ENCODE measurements around the gene TECTB.

Gene TECTB

GRCh38 chr10:112283100-112283499 lies at the start of gene TECTB:
Gene TECTB, plus strand, starts transcription at chr10:112283400. Its CDS starts 335 bp downstream, at chr10:112283735.
- Histone ChIP-seq H3K9ac (no peak within 1 kb of the TSS), H4K20me1 (ENCODE audit: insufficient read depth) (no peaks in the 10 kb centered on the region), H3K79me2 (ENCODE audit: insufficient read depth, low read depth) (no peaks in the 10 kb centered on the region), H3K4me1 (ENCODE audit: low read depth, poor library complexity, severe bottlenecking) (no peaks in the 10 kb centered on the region), H3K4me3 (IDR thresholded peaks at IDR 0.05; ENCODE audit: insufficient read depth, low read depth, low read length) (no peak within 1 kb of the TSS), H3K36me3 (ENCODE audit: insufficient read depth) (no peaks in the 10 kb centered on the region), H3K27me3 (ENCODE audit: insufficient read depth, low read depth) (no peaks in the 10 kb centered on the region), H2AFZ (ENCODE audit: low read depth) (no peak within 1 kb of the TSS), H3K4me2 (no peak within 1 kb of the TSS), H3K27ac (no peak within 1 kb of the TSS)
- no peak for TF ChIP-seq CTCF (conservative IDR thresholded peaks at IDR 0.05; ENCODE audit: low read depth, low read length)

GRCh38 chr10:112235141-112235540 lies 48.1 kb upstream of the TECTB start:
- H3K4me1 ChIP-seq (ENCODE audit: low read depth, poor library complexity, severe bottlenecking) = no peaks in the 10 kb centered on the region
- no peak for TF ChIP-seq CTCF (conservative IDR thresholded peaks at IDR 0.05; ENCODE audit: low read depth, low read length)
- H3K9ac ChIP-seq = no peak overlapping the region
- no peak overlapping the region for H3K4me2 ChIP-seq
- no peak overlapping the region for H3K4me3 ChIP-seq (IDR thresholded peaks at IDR 0.05; ENCODE audit: insufficient read depth, low read depth, low read length)
- no peaks in the 10 kb centered on the region for H3K27me3 ChIP-seq (ENCODE audit: insufficient read depth, low read depth)
- H4K20me1 ChIP-seq (ENCODE audit: insufficient read depth) = no peaks in the 10 kb centered on the region
- no peaks in the 10 kb centered on the region for H3K36me3 ChIP-seq (ENCODE audit: insufficient read depth)
- no peak overlapping the region for H2AFZ ChIP-seq (ENCODE audit: low read depth)
- no peaks in the 10 kb centered on the region for H3K79me2 ChIP-seq (ENCODE audit: insufficient read depth, low read depth)
- no peak overlapping the region for H3K27ac ChIP-seq

GRCh38 chr10:112235920-112236319 lies 47.3 kb upstream of the TECTB start:
- Histone ChIP-seq H3K27ac (no peak overlapping the region), H3K4me1 (ENCODE audit: low read depth, poor library complexity, severe bottlenecking) (no peaks in the 10 kb centered on the region), H3K79me2 (ENCODE audit: insufficient read depth, low read depth) (no peaks in the 10 kb centered on the region), H3K36me3 (ENCODE audit: insufficient read depth) (no peaks in the 10 kb centered on the region), H3K9ac (no peak overlapping the region), H3K27me3 (ENCODE audit: insufficient read depth, low read depth) (no peaks in the 10 kb centered on the region), H2AFZ (ENCODE audit: low read depth) (no peak overlapping the region), H4K20me1 (ENCODE audit: insufficient read depth) (no peaks in the 10 kb centered on the region), H3K4me2 (no peak overlapping the region), H3K4me3 (IDR thresholded peaks at IDR 0.05; ENCODE audit: insufficient read depth, low read depth, low read length) (no peak overlapping the region)
- no peak for TF ChIP-seq CTCF (conservative IDR thresholded peaks at IDR 0.05; ENCODE audit: low read depth, low read length)

- no peak for TF ChIP-seq CTCF (conservative IDR thresholded peaks at IDR 0.05; ENCODE audit: low read depth, low read length)
- no peaks in the 10 kb centered on the region for H3K79me2 ChIP-seq (ENCODE audit: insufficient read depth, low read depth)
- no peak overlapping the region for H3K4me3 ChIP-seq (IDR thresholded peaks at IDR 0.05; ENCODE audit: insufficient read depth, low read depth, low read length)
- H3K36me3 ChIP-seq (ENCODE audit: insufficient read depth) = no peaks in the 10 kb centered on the region
- H2AFZ ChIP-seq (ENCODE audit: low read depth) = no peak overlapping the region
- H3K27me3 ChIP-seq (ENCODE audit: insufficient read depth, low read depth) = no peaks in the 10 kb centered on the region
- H3K4me1 ChIP-seq (ENCODE audit: low read depth, poor library complexity, severe bottlenecking) = no peaks in the 10 kb centered on the region
- H3K27ac ChIP-seq = no peak overlapping the region
- H3K9ac ChIP-seq = no peak overlapping the region
- H3K4me2 ChIP-seq = no peak overlapping the region
- no peaks in the 10 kb centered on the region for H4K20me1 ChIP-seq (ENCODE audit: insufficient read depth)
Observed at GRCh38 chr10:112236486-112236885, 46.7 kb upstream of the TECTB start.
